ENCODE results near the gene DNAL1.

GRCh38 chr14:73665130-73665529, 20.3 kb downstream of the DNAL1 start:
- TF ChIP-seq CTCF (optimal IDR thresholded peaks at IDR 0.05 in 1 of 3, IDR thresholded peaks at IDR 0.05 in 1 of 3, conservative IDR thresholded peaks at IDR 0.05 in 1 of 3; ENCODE audit: extremely low read depth in 1 of 3, insufficient read depth in 2 of 3, low read length in 3 of 3) (no peak), EZH2 (IDR thresholded peaks at IDR 0.05; ENCODE audit: low read length) (no peak)

All from keratinocyte (primary cell).